GM18907 (cell line): ENCODE measurements around the gene NDUFS6.
"Not testable (repeated sequence)": the region's sequence is repeated elsewhere in the genome, so short reads cannot be mapped to it uniquely, and the experiment has no call there.

ENCODE experiments used
- ATAC-seq: cut with Tn5 transposase; IDR thresholded peaks from one replicate; pipeline ENCODE4 v1.9.1; 2021; ENCODE audit warnings: mild to moderate bottlenecking, moderate library complexity; ENCODE audit not compliant: unreplicated experiment

The NDUFS6 gene

GRCh38 chr5:1814183-1815020 is 13.2 kb downstream of the NDUFS6 start:
- no peak for ATAC-seq

GRCh38 chr5:1815071-1815786 is 14.0 kb downstream of the NDUFS6 start:
- no peak for ATAC-seq

- no peak for ATAC-seq
Measured at GRCh38 chr5:1815881-1816292, 14.7 kb downstream of the NDUFS6 start.

- ATAC-seq, result not testable (repeated sequence)
Measured at GRCh38 chr5:1816495-1817089, 15.4 kb downstream of the NDUFS6 start.

- no peak for ATAC-seq
Measured at GRCh38 chr5:1817261-1818043, 16.2 kb downstream of the NDUFS6 start.

- ATAC-seq, result no peak
Measured at GRCh38 chr5:1818784-1819183, 17.6 kb downstream of the NDUFS6 start.

- ATAC-seq, result no peak
Measured at GRCh38 chr5:1819458-1819857, 18.3 kb downstream of the NDUFS6 start.

- ATAC-seq, result no peak
Measured at GRCh38 chr5:1820381-1820780, 19.2 kb downstream of the NDUFS6 start.

- ATAC-seq, result no peak
Measured at GRCh38 chr5:1820926-1821325, 19.7 kb downstream of the NDUFS6 start.

GRCh38 chr5:1821862-1822261 is 20.7 kb downstream of the NDUFS6 start:
- ATAC-seq, result no peak

GRCh38 chr5:1823381-1824034 is 22.3 kb downstream of the NDUFS6 start:
- no peak for ATAC-seq

- ATAC-seq, result no peak
Measured at GRCh38 chr5:1824109-1824821, 23.1 kb downstream of the NDUFS6 start.

GRCh38 chr5:1824903-1825841 is 24.0 kb downstream of the NDUFS6 start:
- no peak for ATAC-seq

- no peak for ATAC-seq
Measured at GRCh38 chr5:1826235-1826980, 25.2 kb downstream of the NDUFS6 start.

GRCh38 chr5:1827025-1827885 is 26.0 kb downstream of the NDUFS6 start:
- no peak for ATAC-seq

GRCh38 chr5:1827886-1828397 is 26.7 kb downstream of the NDUFS6 start:
- ATAC-seq, result no peak
